Urinary bladder (tissue), 4 donors: ENCODE results near the gene SRGAP2B. TPM values are rescaled to one million over a fixed set of nuclear protein-coding genes. Genes with fewer than 3 reads are reported as not detected.
"Not testable (repeated sequence)": the region's sequence is repeated elsewhere in the genome, so short reads cannot be mapped to it uniquely, and the experiment has no call there.

Experiments
- DNase-seq: peaks from one replicate; pipeline ENCODE4 v3.0.0-alpha.2; 2015; ENCODE audit errors: extremely low spot score
- H3K27ac ChIP-seq: one replicate; pipeline ENCODE4 v1.5.1; 2013; ENCODE audit warnings: low read depth, mild to moderate bottlenecking, moderate library complexity
- H3K36me3 ChIP-seq: one replicate; pipeline ENCODE4 v1.6.1; 2013; ENCODE audit warnings: mild to moderate bottlenecking, moderate library complexity; ENCODE audit not compliant: insufficient read depth
- H3K4me1 ChIP-seq: one replicate; pipeline ENCODE4 v1.6.1; 2013; ENCODE audit warnings: mild to moderate bottlenecking, moderate library complexity; ENCODE audit not compliant: insufficient read depth
- H3K4me3 ChIP-seq: one replicate; pipeline ENCODE4 v1.5.1; 2013; ENCODE audit warnings: low read depth, low read length
- WGBS: extraction: QIAGEN DNeasy Blood & Tissue Kit; methylation state at CpG from one replicate; pipeline ENCODE4 v1.1.7; 2013; 5-methylcytosine and 5-hydroxymethylcytosine counted together
- polyA plus RNA-seq: library from polyadenylated mRNA; stranded (reverse); fragments of 200-250 nt; gene quantifications from one replicate; pipeline ENCODE4 v1.2.3, GENCODE V29; 2013
- total RNA-seq: library from RNA; depleted of rRNA; stranded (reverse); fragments of >200 nt; gene quantifications from one replicate; pipeline ENCODE4 v1.2.3, GENCODE V29; 2014
- donor health status: healthy with polysubstance abuse.
- donor health status: healthy.

The SRGAP2B gene
- total RNA-seq, result 26.9 TPM
- 17.6 TPM for polyA plus RNA-seq

DNA sequence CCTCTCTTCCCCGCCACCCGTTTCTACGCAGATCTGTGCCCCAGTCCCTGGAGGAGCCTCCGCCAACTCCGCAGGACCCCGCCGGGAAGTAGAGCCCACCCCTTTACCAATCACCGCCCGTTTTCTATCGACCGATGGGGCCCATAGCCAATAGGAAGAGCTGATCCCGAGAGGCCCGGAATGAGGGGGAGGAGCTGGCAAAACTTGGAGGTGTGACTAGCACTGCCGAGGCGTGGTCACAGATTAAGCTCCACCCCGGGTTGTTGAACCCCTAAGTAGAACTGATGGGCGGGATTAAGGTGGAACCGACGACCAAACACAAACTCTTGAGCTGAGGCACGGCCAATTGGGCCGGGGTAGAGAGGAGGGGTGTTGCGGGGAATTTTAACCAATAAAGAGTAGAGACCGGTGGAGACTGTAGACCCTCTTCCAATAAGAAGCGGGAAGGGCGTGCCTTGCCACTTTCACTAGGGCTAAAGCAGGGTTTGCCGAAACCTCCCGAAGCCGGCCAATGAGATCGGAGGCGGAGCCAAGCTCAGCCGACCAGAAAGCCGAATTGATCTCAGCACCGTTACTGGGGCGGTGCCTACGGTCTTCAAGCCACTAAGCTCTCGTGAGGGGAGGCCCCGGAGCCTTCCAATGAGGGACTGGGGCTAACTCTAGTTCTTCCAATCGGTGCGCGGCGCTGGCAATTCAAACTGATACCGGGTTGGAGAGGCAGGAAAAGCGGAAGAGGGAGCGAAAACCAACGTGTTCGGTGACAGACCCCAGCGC, at the start of gene SRGAP2B, which contains the start of gene FAM72D:
SRGAP2B (minus strand) TSS at position 45 of the 774 bp plus-strand sequence. CDS start 2,427 bp downstream, outside the sequence.
FAM72D (plus strand) TSS at position 691 of the 774 bp plus-strand sequence. CDS start 874 bp downstream, outside the sequence.
- not testable (repeated sequence) for H3K27ac ChIP-seq
- WGBS, result no CpG with 5 or more reads among the region's 47 CpGs

GRCh38 chr1:145144264-145144913, 49.3 kb upstream of the SRGAP2B start:
- not testable (repeated sequence) for H3K36me3 ChIP-seq, H3K27ac ChIP-seq, H3K4me3 ChIP-seq, DNase-seq, H3K4me1 ChIP-seq
- WGBS, result 36% methylated on average over 1 of the region's 3 CpGs

More for the DNA sequence above, at the start of gene SRGAP2B, which contains the start of gene FAM72D:
- DNase-seq, H3K4me1 ChIP-seq, H3K36me3 ChIP-seq: not testable (repeated sequence)
- H3K4me3 ChIP-seq, result peak within 1 kb of the TSS; percentile 28

DNA sequence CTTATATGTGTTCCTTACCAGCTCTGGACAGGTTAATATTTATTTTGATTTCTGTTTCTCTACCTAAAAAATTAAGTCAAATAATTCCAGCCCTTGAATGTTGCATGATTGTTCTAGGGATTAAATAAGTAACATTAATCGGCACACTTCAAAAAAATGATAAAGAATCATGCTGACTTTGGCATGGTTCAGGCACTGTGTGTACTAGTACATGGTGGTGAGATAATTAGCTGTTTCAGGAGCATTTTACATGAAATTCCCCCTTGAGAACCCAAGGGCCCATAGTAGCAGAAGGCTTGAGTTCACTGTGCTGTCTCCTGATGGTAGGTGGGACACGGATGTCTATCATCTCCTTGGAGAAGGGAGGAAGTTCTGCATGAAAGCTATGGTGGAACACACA, 45.4 kb upstream of the SRGAP2B start:
- 100% methylated on average over 1 of the region's 2 CpGs for WGBS
- DNase-seq, result not testable (repeated sequence)

GRCh38 chr1:145134476-145134875, 39.3 kb upstream of the SRGAP2B start:
- not testable (repeated sequence) for H3K4me1 ChIP-seq, H3K4me3 ChIP-seq, H3K36me3 ChIP-seq, DNase-seq, H3K27ac ChIP-seq
- WGBS, result no CpG with 5 or more reads among the region's 1 CpG

More for the DNA sequence above, 45.4 kb upstream of the SRGAP2B start:
- H3K36me3 ChIP-seq, H3K4me3 ChIP-seq, H3K27ac ChIP-seq, H3K4me1 ChIP-seq: not testable (repeated sequence)

DNA sequence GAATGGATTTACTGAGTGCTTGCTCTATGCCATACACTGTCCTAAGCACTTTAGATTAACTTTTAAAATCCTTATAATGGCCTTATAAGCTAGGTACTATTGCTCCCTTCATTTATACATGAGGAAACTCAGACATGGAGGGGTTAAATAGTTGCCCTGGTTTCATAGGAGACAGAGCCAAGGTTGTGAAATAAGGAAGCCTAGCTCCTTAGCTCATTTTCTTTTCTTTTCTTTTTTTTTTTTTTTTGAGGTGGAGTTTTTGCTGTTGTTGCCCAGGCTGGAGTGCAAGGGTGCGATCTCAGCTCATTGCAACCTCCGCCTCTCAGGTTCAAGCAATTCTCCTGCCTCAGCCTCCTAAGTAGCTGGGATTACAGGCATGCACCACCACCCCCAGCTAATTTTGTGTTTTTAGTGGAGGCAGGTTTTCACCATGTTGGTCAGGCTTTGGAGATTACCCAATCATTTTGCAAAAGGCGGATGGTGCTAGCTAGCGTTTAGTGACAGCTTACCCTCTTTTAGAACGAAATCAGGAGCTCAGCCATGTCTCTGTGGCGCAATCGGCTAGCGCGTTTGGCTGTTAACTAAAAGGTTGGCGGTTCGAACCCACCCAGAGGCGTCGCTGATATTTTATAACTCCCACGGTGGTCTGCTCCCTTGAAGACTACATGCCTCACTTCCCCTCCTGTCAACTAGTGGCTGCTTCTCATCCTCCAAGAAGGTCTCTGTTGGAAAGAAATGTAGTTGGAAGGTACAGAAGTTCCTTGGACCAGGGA, 33.8 kb upstream of the SRGAP2B start:
- 44% methylated on average over 13 of the region's 14 CpGs for WGBS
- H3K27ac ChIP-seq, result not testable (repeated sequence)

GRCh38 chr1:145127144-145127543, 32.0 kb upstream of the SRGAP2B start:
- H3K4me3 ChIP-seq, H3K27ac ChIP-seq, H3K4me1 ChIP-seq, H3K36me3 ChIP-seq, DNase-seq: not testable (repeated sequence)

More for the DNA sequence above, 33.8 kb upstream of the SRGAP2B start:
- not testable (repeated sequence) for H3K4me1 ChIP-seq, DNase-seq, H3K4me3 ChIP-seq, H3K36me3 ChIP-seq

DNA sequence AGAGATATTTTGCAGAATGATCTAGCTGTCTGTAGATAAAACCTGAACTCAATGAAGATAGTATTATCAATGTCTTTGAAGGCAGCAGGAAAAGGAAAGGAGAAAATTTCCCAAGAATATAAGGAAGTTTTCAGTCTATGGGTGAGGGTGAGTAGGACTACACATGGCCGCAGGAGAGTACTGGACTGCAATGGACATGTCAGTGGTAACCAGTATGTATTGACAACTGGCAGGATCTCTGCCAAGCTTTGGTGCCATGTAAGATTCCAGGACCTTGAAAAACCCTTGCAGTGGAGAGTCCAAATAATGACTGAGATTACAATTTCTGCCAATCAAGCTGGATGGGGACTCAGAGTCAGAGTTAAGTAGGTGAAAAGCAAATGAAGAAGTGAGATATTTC, 30.0 kb upstream of the SRGAP2B start:
- no CpG with 5 or more reads among the region's 1 CpG for WGBS
- H3K36me3 ChIP-seq, DNase-seq: not testable (repeated sequence)

DNA sequence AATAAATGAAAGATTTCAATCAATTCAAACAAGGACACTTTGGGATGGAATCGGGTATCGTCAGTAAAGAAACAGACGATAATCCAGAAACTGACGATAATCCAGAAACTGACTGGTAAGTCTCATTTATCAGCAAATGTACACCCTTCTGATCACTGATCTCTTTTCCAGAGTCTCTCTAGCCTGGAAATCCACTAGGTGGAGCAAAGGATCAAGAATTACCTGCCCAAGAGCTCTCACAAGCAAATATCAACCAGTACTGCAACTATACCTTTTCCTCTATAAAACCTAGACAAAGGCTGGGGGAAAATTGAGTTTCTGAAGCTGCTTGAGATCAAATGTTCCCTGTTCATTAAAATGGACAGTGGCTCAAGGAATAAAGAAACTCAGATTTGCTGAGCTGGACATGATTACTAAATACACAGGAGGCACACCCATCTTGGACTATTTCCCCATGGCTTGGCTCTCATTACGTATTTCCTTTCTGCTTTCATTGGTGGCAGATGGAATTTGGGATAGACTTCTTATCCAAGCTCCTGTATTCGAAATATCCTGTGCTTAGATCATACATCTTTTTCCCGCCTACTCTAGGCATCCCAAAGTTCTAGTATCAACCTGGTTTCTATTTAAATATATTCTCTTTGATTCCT, 29.0 kb upstream of the SRGAP2B start:
- not testable (repeated sequence) for H3K4me3 ChIP-seq, H3K4me1 ChIP-seq, H3K27ac ChIP-seq, H3K36me3 ChIP-seq, DNase-seq
- no CpG with 5 or more reads among the region's 7 CpGs for WGBS

More for the DNA sequence above, 30.0 kb upstream of the SRGAP2B start:
- not testable (repeated sequence) for H3K4me1 ChIP-seq, H3K4me3 ChIP-seq, H3K27ac ChIP-seq

DNA sequence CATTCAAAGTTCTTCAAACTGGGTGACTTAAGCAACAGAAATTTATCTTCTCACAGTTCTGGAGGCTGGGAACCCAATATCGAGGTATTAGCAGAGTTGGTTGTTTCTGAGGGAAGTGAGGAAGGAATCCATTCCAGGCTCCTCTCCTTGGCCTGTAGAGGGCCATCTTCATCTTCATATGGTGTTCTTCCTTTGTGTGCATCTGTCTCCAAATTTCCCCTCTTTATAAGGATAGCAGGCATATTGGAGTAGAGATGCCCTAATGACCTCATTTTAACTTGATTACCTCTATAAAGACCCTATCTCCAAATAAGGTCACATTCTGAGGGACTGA, 27.9 kb upstream of the SRGAP2B start:
- H3K4me1 ChIP-seq, H3K36me3 ChIP-seq, DNase-seq, H3K4me3 ChIP-seq, H3K27ac ChIP-seq: not testable (repeated sequence)
- WGBS, result no CpG with 5 or more reads among the region's 1 CpG

- no CpG with 5 or more reads among the region's 7 CpGs for WGBS
Observed at GRCh38 chr1:145122344-145123061, 27.4 kb upstream of the SRGAP2B start.

GRCh38 chr1:145119842-145120241, 24.7 kb upstream of the SRGAP2B start:
- WGBS, result no CpG with 5 or more reads among the region's 3 CpGs

More at GRCh38 chr1:145122344-145123061, 27.4 kb upstream of the SRGAP2B start:
- H3K4me3 ChIP-seq, H3K4me1 ChIP-seq, H3K36me3 ChIP-seq, H3K27ac ChIP-seq, DNase-seq: not testable (repeated sequence)

GRCh38 chr1:145115587-145116493, 20.7 kb upstream of the SRGAP2B start:
- not testable (repeated sequence) for H3K36me3 ChIP-seq, H3K27ac ChIP-seq, DNase-seq, H3K4me1 ChIP-seq, H3K4me3 ChIP-seq
- no CpG with 5 or more reads among the region's 6 CpGs for WGBS

More at GRCh38 chr1:145119842-145120241, 24.7 kb upstream of the SRGAP2B start:
- H3K27ac ChIP-seq, H3K36me3 ChIP-seq, H3K4me3 ChIP-seq, H3K4me1 ChIP-seq, DNase-seq: not testable (repeated sequence)
